RCC 7860 (cell line): ENCODE measurements around the gene DNAJC21.

ENCODE experiments used
- DNase-seq: peaks from one replicate; pipeline ENCODE4 v3.0.0-alpha.2; 2015; ENCODE audit warnings: low spot score
- FAIRE-seq: peaks from 2 replicates; lab custom pipeline; 2012; peaks lifted over from hg19 to GRCh38; lab: Jason Lieb, UNC

Gene DNAJC21

DNA sequence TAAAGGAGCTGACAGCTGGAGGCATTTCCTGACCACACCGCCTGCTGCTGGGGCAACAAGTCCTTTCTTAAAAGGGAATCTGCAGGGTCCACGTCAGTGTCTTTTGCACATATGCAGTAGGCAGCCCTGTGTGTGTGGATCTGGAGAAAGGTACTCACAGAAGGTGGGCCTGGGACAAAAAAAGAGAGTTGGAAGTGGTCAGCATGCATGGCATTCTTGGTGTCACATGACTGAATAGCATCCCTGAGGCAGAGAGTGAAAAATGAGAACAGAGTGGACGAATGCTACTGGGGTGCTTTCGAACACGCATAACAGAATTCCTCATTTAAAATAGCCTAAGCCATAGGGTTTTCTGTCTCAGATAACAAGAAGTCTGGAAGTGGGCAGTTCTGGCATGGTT, 47.0 kb downstream of the DNAJC21 start:
- DNase-seq (no peak), FAIRE-seq (no peak)

DNA sequence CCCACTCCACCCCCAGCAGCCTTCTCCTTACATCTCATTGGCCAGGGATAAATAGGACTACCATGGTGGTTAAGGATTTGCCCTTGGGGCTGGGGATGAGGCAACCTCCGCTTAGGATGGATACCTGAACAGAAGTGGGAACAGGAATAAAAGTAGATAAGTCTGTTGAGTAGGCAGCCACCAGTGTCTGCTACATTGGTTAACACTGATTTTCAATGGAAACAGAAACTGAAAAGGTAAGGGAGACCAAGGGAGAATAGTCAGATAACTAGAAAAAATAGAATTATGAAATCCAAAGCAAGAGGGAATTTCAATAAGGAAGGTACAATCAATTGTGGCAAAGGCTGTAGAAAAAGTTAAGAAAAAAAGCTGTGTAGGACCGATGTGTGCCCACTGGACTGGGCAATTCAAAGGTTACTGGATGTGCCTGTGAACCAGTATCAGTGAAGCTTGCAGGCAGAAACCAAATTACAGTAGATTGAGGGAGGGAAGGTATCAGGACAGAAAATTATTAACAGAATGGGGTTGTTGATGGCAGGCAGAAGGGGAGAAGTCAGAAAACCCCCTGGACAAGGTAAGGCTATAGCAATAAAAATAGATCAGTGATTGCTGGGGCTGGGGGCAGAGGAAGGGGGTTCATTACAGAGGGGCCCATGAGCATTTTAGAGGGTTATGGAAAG, 48.7 kb downstream of the DNAJC21 start:
- DNase-seq: no peak
- FAIRE-seq: peak; percentile 95

DNA sequence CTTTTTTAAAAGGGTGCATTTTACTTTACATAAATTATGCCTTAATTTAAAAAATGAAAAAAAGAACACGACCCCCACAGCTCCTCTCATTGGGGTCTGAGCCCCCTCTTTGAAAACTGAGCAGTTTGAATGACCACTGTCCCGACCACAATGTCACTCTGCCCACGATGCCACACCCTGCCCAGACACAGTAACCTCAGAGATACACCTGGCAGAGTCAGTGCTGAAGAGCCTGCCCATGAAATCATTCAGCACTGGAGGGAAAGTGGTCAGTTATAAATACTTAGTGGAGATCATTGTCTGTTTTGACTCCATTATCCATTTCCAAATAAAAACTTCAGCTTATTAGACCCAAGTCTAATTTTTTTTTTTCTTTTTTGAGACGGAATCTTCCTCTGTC, 49.3 kb downstream of the DNAJC21 start:
- FAIRE-seq: no peak
- DNase-seq: no peak

DNA sequence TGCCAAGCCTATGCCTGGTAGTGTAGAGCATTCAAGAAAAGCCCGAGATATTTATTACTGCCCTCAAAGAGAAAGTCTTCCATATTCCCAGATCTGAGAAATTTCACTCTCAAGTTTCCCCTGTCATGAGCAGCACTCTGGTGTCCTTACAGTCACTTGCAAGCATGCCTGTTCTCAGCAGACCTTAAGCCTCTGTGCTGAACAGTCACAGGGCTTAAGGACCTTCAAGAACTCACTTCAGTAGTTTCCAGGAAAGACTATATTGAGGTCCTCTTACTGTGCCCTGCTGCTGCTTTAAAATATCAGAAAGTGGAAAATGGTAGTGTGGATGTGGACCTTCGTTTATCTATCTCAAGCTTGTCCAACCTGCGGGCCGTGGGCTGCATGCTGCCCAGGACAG, 53.5 kb downstream of the DNAJC21 start:
- FAIRE-seq (no peak), DNase-seq (no peak)

DNA sequence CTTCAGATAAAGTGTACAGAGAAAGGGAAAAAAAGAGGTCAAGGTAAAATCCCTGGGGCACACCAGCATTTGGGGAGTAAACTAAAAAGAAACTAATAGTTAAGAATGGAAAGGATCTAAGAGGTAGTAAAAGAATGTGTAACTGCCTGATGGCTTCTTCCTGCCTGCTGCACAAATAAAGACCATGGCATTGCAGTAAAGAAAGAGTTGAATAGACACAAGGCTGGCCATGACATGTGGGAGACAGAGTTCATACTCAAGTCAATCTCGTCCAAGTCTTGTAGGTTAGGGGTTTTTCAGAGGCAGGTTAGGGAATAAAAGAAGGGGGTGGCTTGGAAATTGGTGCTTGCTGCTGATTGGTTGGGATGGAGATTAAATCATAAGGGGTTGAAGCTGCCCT, 57.6 kb downstream of the DNAJC21 start:
- DNase-seq (no peak), FAIRE-seq (no peak)

DNA sequence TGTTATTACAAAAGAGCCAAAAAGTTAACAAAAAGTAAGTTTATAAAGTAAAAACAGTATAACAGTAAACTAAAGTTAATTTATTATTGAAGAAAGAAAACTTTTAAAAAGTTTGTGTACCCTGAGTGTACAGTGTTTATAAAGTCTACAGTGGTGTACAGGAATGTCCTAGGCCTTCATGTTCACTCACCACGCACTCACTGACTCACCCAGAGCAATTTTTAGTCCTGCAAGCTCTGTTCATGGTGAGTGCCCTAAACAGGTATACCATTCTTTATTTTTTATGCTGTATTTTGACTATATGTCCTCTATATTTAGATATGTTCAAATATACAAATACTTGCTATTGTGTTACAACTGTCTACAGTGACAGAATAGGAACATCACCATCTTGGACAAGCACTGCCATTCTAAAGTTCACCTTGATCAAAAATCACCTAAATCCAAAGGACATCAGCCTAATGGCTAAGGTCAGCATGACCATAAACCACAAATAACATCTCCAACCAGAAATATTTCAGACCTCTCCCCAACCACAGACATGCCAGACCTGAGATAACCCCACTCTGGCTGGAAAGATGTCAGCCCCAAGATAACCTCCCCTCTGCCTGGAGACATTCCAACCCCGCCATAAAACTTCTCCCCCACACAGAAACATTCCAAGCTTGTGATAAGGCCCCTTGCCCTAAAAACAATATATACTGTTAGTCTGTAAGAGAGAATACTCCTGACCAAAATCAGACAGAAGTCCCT, 62.3 kb downstream of the DNAJC21 start:
- DNase-seq (peak; percentile 88), FAIRE-seq (peak; percentile 97)

DNA sequence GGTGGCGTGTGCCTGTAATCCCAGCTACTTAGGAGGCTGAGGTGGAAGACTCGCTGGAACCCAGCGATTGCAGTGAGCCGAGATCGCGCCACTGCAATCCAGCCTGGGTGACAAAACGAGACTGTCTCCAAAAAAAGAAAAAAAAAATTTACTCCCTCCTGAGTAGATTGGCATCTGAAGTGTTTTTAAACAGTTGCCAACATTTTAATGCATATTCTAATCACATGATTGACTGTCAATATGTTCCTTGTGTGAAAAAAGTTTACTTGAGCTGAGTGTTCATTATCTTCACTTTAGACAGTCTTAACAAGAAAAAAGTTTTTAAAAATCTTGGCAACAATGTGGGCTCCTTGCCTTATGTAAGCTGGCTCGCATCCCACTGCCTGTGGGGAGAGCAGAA, 64.6 kb downstream of the DNAJC21 start:
- FAIRE-seq (no peak), DNase-seq (no peak)

DNA sequence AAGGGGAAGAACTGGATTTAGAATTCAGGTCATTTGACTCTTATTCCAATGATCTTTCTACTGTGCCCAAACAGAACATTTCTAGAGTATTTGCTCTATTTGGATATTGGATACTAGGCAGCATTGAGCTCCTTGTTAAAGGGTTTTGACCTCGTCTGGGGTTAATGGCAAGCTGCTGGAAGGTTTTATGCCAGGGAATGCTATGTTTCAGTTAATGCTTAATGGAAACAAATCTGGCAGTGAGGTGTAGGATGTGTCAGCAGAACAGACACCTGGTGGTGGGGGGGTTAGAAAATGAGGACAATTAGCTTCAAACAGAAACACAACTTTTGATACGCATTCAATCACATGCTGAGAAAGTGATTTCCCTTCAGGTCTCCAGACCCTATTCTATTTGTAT, 66.9 kb downstream of the DNAJC21 start:
- no peak for DNase-seq
- peak; percentile 84 for FAIRE-seq

DNA sequence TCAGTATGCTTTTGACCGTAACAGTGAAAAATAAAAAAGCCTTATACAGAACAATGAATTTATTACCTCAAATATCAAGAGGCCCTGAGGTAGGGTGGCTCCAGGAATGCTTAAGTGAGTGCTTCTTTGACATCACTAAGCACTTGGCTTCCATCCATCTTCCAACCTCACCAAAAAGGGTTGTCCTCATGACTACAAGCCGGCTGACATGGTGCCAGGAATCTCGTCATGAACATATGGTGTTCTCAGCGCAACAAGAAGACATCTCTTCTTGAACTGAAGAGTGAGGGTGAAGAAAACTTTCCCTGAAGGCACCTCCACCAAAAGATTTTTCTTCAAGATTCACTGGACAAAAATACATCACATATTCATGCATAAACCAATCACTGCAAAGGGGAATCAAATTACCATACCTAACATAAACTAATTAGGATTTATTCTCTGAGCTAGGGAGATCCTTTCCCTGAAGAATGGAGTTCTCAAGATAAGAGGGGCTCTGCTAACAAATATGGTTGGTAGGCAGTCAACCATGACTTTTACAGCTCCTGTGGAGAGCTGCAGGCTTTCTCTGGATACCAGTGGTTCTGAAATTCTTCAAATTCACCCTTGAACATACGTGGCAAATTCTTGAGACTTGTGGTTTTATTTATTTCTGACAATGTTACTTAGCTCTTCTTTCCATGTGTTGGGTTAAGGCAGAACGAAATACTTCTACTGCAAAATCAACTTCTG, 68.9 kb downstream of the DNAJC21 start:
- FAIRE-seq: peak; percentile 87
- DNase-seq: peak; percentile 48

DNA sequence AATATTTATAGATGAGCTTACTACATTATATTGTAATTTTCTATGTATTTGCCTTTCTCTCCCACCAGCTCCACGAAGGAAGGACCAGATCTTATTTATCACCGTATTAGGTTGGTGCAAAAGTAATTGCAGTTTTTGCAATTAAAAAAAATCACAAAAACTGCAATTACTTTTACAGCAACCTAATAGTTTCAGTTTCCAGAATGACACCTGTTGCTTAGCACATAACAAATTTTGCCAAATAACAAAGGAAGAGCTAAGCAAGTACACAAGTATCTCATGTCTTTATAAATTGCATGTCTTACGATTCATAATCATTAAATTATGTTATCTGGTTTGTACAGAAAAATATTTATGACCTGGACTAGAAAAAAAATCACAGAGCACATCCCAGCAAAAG, 72.5 kb downstream of the DNAJC21 start:
- FAIRE-seq: no peak
- no peak for DNase-seq

DNA sequence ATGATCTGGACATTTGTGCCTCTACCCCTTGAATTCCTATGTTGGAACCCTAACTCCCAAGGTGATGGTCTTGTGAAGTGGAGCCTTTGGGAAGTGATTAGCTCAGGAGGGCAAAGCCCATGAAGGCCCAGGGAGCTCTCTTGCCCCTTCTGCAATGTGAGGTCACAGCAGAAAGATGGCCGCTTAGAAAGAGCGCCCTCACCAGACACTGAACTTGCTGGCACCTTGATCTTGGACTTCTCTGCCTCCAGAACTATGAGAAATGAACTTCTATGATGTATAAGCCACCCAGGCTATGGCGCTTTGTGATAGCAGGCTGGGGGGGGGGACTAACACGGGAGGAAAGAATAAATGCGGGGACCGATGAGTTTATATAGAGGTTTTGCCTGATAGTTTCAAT, 73.1 kb downstream of the DNAJC21 start:
- DNase-seq: no peak
- FAIRE-seq: no peak

DNA sequence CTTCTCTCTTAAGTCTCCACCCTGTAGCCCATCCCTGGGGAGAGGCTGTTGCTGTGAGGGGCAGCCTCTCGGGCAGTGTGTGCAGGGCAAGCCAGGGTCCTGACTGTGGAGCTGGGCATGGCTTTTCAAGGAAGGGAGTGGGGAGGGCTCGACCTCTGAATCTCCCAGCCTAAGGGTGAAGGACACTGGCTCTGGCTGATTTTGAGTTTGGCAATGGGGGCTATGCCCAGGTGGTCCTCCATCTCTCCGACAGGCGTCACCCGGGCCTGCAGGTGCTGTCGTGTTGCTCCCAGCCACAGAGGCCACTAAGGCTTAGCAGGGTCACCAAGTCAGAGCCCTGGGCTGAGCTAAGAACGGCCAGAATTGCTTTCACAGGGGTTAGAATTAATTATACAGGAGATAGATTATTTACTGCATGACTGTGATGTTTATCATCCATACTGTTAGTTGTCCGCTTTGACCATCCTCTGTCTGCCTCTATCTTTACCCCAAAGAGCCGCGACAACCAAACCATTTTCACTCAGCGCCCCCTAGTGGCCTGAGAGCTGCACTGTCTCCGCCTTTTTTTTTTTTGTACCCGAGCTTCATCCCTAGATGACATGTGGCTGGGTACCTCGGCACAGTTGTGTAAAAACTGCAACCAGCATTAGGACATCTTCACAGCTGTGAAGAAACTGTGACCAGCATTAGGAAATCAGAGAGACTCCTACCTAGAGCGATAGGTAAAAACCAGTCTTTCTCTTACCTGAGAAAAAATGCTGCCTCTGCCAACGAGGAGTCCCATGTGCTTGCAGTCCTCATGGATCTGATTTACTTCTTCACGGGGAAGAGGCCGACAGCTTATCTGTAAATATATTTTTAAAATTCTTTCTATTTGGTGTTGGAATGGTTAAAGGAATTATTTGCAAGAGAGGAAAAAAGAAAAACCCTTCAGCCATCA, 73.9 kb downstream of the DNAJC21 start:
- peak; percentile 59 for DNase-seq

DNA sequence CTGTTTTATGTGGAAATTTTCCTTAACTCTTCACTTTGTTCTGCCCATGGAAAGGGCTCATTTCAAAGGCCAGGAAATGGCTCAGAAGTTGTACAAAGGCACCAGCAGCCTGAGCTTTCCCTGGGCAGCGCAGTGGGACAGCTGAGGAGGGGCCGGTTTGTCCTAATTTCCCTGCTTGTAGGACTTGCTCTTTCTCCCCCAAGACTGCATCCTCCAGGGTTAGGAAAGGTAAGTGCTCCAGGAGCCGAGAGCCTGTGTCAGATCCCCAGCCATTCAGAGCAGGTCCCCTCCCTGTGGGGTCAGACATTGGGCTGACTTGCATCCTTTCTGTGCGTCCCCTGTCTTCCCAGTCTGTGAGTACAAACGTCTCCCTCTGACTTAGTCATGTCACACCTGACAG, 74.8 kb downstream of the DNAJC21 start:
- DNase-seq (no peak), FAIRE-seq (no peak)

More for the DNA sequence above, 73.9 kb downstream of the DNAJC21 start:
- FAIRE-seq: peak; percentile 80

DNA sequence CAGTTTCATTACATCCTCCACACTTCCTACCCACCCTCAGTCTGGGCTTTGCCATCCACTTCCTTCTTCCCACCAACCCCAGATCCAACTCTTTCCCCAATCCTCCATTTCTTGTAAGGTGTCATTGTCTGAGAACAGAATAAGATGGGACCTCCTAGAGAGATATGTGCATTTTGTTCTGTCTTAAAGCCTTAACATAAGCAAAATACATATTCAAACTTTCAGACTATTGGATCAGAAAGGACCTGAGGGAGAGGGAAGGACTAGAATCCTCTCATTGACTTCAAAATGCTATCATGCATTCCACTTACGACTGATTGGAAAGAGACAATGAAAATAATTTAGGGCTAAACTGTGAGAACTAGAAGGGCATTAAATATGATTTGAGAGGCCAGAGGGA, 75.4 kb downstream of the DNAJC21 start:
- DNase-seq: no peak
- no peak for FAIRE-seq
